B cell (primary cell): ENCODE measurements around the gene PIK3R1. TPM values are rescaled to one million over a fixed set of nuclear protein-coding genes. Genes with fewer than 3 reads are reported as not detected.

ENCODE experiments used
- ATAC-seq: fragments of 200-7000 bp; cut with Tn5 transposase; one replicate; pipeline ENCODE4 v1.10.0; 2021; ENCODE audit warnings: low read depth, mild to moderate bottlenecking, moderate number of reproducible peaks, moderate library complexity
- CTCF ChIA-PET: fragments of 350-600 bp; sonication (Branson Sonifier 250); formaldehyde crosslinking; loops from one replicate; lab custom pipeline; 2021; ENCODE audit warnings: antibody characterized with exemption, inconsistent platforms; lab: Charles Lee
- POLR2A ChIA-PET: fragments of 350-600 bp; sonication (Branson Sonifier 250); formaldehyde crosslinking; loops from one replicate; lab custom pipeline; 2021; ENCODE audit warnings: antibody characterized with exemption; lab: Charles Lee
- DNase-seq: peaks from one replicate; pipeline ENCODE4 v3.0.0; 2013
- H2AFZ ChIP-seq: 2 replicates; pipeline ENCODE4 v1.6.1; 2012; ENCODE audit warnings: mild to moderate bottlenecking, low read depth, low read length; ENCODE audit not compliant: insufficient read depth, poor library complexity, severe bottlenecking
- H3K27ac ChIP-seq, 2 donors: 1 replicate in 1 of 2; 2 replicates in 1 of 2; pipeline ENCODE4 v1.5.1; 2012 to 2013; ENCODE audit warnings: low read length in 2 of 2, mild to moderate bottlenecking in 2 of 2, moderate library complexity in 1 of 2
- H3K27me3 ChIP-seq, 4 experiments: fragments of 200-600 bp in 1 of 4; sonication (generic) in 1 of 4; replicated peaks in 1 of 4; 1 replicate in 2 of 4; 2 replicates in 2 of 4; pipeline versions ENCODE4 v1.6.1 to v1.7.0; 2013 to 2016; ENCODE audit warnings: low read length in 3 of 4, mild to moderate bottlenecking in 2 of 4, mixed read lengths in 1 of 4, moderate library complexity in 1 of 4; ENCODE audit not compliant: insufficient read depth in 4 of 4, control insufficient read depth in 3 of 4; ENCODE audit errors: control extremely low read depth in 1 of 4
- H3K36me3 ChIP-seq, 2 experiments: replicated peaks in 1 of 2; 1 replicate in 1 of 2; 2 replicates in 1 of 2; pipeline versions ENCODE4 v1.6.1 to v1.7.1; 2013; ENCODE audit warnings: low read length in 1 of 2; ENCODE audit not compliant: insufficient read depth in 2 of 2, control insufficient read depth in 1 of 2; ENCODE audit errors: control extremely low read depth in 1 of 2, extremely low read depth in 1 of 2
- H3K4me1 ChIP-seq, 2 donors: fragments of 200-600 bp in 1 of 2; sonication (generic) in 1 of 2; 1 replicate in 1 of 2; 2 replicates in 1 of 2; pipeline versions ENCODE4 v1.5.1 to v1.6.1; 2013 to 2017; ENCODE audit warnings: low read length in 2 of 2; ENCODE audit not compliant: control insufficient read depth in 2 of 2, insufficient read depth in 2 of 2
- H3K4me2 ChIP-seq: replicated peaks from 2 replicates; pipeline ENCODE3; 2012; ENCODE audit warnings: mild to moderate bottlenecking, low read depth, low read length; ENCODE audit not compliant: poor library complexity, severe bottlenecking
- H3K4me3 ChIP-seq, 5 experiments: fragments of 200-600 bp in 1 of 5; sonication (generic) in 1 of 5; 1 replicate in 3 of 5; 2 replicates in 2 of 5; pipeline versions ENCODE4 v1.5.1 to v1.7.0; 2011 to 2016; ENCODE audit warnings: low read length in 4 of 5, mild to moderate bottlenecking in 4 of 5, low read depth in 2 of 5, control low read depth in 1 of 5, moderate library complexity in 1 of 5; ENCODE audit not compliant: insufficient read depth in 1 of 5; ENCODE audit errors: control extremely low read depth in 1 of 5, extremely low read depth in 1 of 5
- H3K79me2 ChIP-seq: fragments of 200-600 bp; sonication (generic); one replicate; pipeline ENCODE4 v1.6.0; 2016; ENCODE audit warnings: low read length; ENCODE audit not compliant: control insufficient read depth, insufficient read depth
- H3K9ac ChIP-seq: fragments of 200-600 bp; sonication (generic); 2 replicates; pipeline ENCODE4 v1.6.1; 2017; ENCODE audit warnings: mild to moderate bottlenecking, low read length, moderate library complexity
- H3K9me3 ChIP-seq, 3 donors: one replicate each; pipeline versions ENCODE4 v1.6.1 to v1.7.1; 2013; ENCODE audit warnings: low read length in 2 of 3; ENCODE audit not compliant: control insufficient read depth in 2 of 3, insufficient read depth in 1 of 3; ENCODE audit errors: control extremely low read depth in 1 of 3
- H4K20me1 ChIP-seq: 2 replicates; pipeline ENCODE4 v1.6.0; 2012; ENCODE audit warnings: mild to moderate bottlenecking, low read length; ENCODE audit not compliant: insufficient read depth, control insufficient read depth, poor library complexity, severe bottlenecking
- H3K27ac Mint-ChIP-seq: one replicate; pipeline ENCODE4 v1.8.0; 2021; ENCODE audit warnings: mixed read lengths
- H3K27me3 Mint-ChIP-seq: one replicate; pipeline ENCODE4 v1.8.0; 2021; ENCODE audit warnings: mixed read lengths
- H3K4me1 Mint-ChIP-seq: one replicate; pipeline ENCODE4 v1.8.0; 2021; ENCODE audit warnings: mixed read lengths
- H3K4me3 Mint-ChIP-seq: one replicate; pipeline ENCODE4 v1.8.0; 2021; ENCODE audit warnings: mixed read lengths
- H3K9me3 Mint-ChIP-seq: one replicate; pipeline ENCODE4 v1.8.0; 2022; ENCODE audit warnings: mixed read lengths; ENCODE audit not compliant: insufficient read depth
- CTCF ChIP-seq: fragments of 200-600 bp; IDR thresholded peaks from one replicate; pipeline ENCODE4 v1.8.0; 2022; ENCODE audit warnings: antibody characterized with exemption, mild to moderate bottlenecking
- EZH2 ChIP-seq: IDR thresholded peaks from 2 replicates; pipeline ENCODE4 v1.6.1; 2012; ENCODE audit warnings: borderline replicate concordance, low read depth, mild to moderate bottlenecking, moderate library complexity, low read length; ENCODE audit not compliant: insufficient read depth, poor library complexity, severe bottlenecking
- WGBS: methylation state at CpG from one replicate; pipeline ENCODE4 v1.1.5; 2013; ENCODE audit warnings: missing lambda C conversion rate; ENCODE audit not compliant: insufficient coverage; 5-methylcytosine and 5-hydroxymethylcytosine counted together
- intact Hi-C: fragments of 100-400 bp; cut with micrococcal nuclease; formaldehyde crosslinking; loops from one replicate; pipeline ENCODE4 v1.10.0; 2022
- polyA plus RNA-seq: library from polyadenylated mRNA; depleted of rRNA; stranded (reverse); fragments of >200 nt; gene quantifications from 2 replicates; pipeline ENCODE4 v1.2.3, GENCODE V29; 2012
- total RNA-seq, 2 donors: library from RNA; stranded (reverse); fragments of 120-200 nt in 1 of 2; gene quantifications; 1 replicate in 1 of 2; 2 replicates in 1 of 2; pipeline versions ENCODE4 v1.2.3 to v1.2.4, GENCODE V29; 2013 to 2022

Gene PIK3R1
- total and polyA plus RNA-seq, 2 donors (not counting 1 experiment from before 2014, with no cell fraction given) = 5.6 to 63.8 TPM

GRCh38 chr5:68226546-68227073 lies 11.1 kb downstream of the PIK3R1 start:
- Histone ChIP-seq H3K9me3 (no peaks in the 10 kb centered on the region), H3K79me2 (peaks cover 99% of the 10 kb centered on the region), H3K4me2 (no peak overlapping the region), H2AFZ (no peak overlapping the region), H3K27me3 (no peaks in the 10 kb centered on the region), H3K4me3 (no peak overlapping the region), H3K27ac (no peak overlapping the region), H4K20me1 (peaks cover 86% of the 10 kb centered on the region), H3K4me1 (peaks cover 20 to 24% of the 10 kb centered on the region in 2 donors), H3K9ac (no peak overlapping the region), H3K36me3 (peaks cover 5 to 43% of the 10 kb centered on the region in 2 experiments)
- no peaks in the 10 kb centered on the region for H3K9me3 Mint-ChIP-seq
- ChIA-PET CTCF (no interaction called here), POLR2A (no interaction called here)
- WGBS = 100% methylated on average over 2 of the region's 8 CpGs
- H3K4me1 Mint-ChIP-seq = peaks cover 61% of the 10 kb centered on the region
- no peak for DNase-seq
- no peak for ATAC-seq
- intact Hi-C loops = no loop called here
- no peaks in the 10 kb centered on the region for H3K27me3 Mint-ChIP-seq
- H3K27ac Mint-ChIP-seq = no peak overlapping the region
- H3K4me3 Mint-ChIP-seq = no peak overlapping the region
- TF ChIP-seq CTCF (no peak), EZH2 (no peak)

GRCh38 chr5:68227532-68228160 lies 12.1 kb downstream of the PIK3R1 start:
- H3K9me3 Mint-ChIP-seq = no peaks in the 10 kb centered on the region
- CTCF ChIA-PET = no interaction called here
- peaks cover 82% of the 10 kb centered on the region for H4K20me1 ChIP-seq

More at GRCh38 chr5:68227532-68228160, 12.1 kb downstream of the PIK3R1 start:
- Mint-ChIP-seq H3K27me3 (no peaks in the 10 kb centered on the region), H3K4me3 (no peak overlapping the region), H3K4me1 (peaks cover 59% of the 10 kb centered on the region), H3K27ac (no peak overlapping the region)
- Histone ChIP-seq H3K4me1 (peaks cover 17 to 19% of the 10 kb centered on the region in 2 donors), H3K27me3 (no peaks in the 10 kb centered on the region), H3K4me3 (no peak overlapping the region), H3K36me3 (peaks cover 8 to 43% of the 10 kb centered on the region in 2 experiments), H3K4me2 (no peak overlapping the region), H3K27ac (no peak overlapping the region), H3K9me3 (no peaks in the 10 kb centered on the region), H3K9ac (no peak overlapping the region), H2AFZ (no peak overlapping the region), H3K79me2 (peaks cover 99% of the 10 kb centered on the region)
- intact Hi-C loops = no loop called here
- TF ChIP-seq EZH2 (no peak), CTCF (no peak)
- WGBS = no CpG with 5 or more reads among the region's 7 CpGs
- no peak for ATAC-seq
- DNase-seq = no peak
- POLR2A ChIA-PET = no interaction called here
